Adipose tissue (tissue), 3 donors: ENCODE measurements around the gene BCDIN3D. TPM values are rescaled to one million over a fixed set of nuclear protein-coding genes. Genes with fewer than 3 reads are reported as not detected.
"Not testable (repeated sequence)": the region's sequence is repeated elsewhere in the genome, so short reads cannot be mapped to it uniquely, and the experiment has no call there.

Source experiments
- H3K27ac ChIP-seq: one replicate; pipeline ENCODE4 v1.5.1; 2013; ENCODE audit warnings: low read depth, low read length
- WGBS, 3 donors: extraction: QIAGEN DNeasy Blood & Tissue Kit; methylation state at CpG; one replicate each; pipeline ENCODE4 v1.1.7; 2013; 5-methylcytosine and 5-hydroxymethylcytosine counted together
- polyA plus RNA-seq, 3 donors: library from polyadenylated mRNA; stranded (reverse); fragments of 200-250 nt; gene quantifications; one replicate each; pipeline ENCODE4 v1.2.3, GENCODE V29; 2013
- donor health status: healthy with polysubstance abuse.
- donor health status: Bipolar disorder and iron deficiency.
- donor health status: healthy.

Gene BCDIN3D
- polyA plus RNA-seq, 3 donors, result 1.6 to 3.2 (median 1.9) TPM

- WGBS, 3 donors, result 29 to 36% (median 33%) methylated on average over 19 of the region's 19 CpGs
- no peak overlapping the region for H3K27ac ChIP-seq
These were observed 24.1 kb upstream of the BCDIN3D start for GRCh38 chr12:49866859-49867569.

GRCh38 chr12:49865782-49866135 is 22.9 kb upstream of the BCDIN3D start:
- WGBS, 3 donors, result 79 to 85% (median 80%) methylated on average over 8 of the region's 8 CpGs
- no peak overlapping the region for H3K27ac ChIP-seq

GRCh38 chr12:49865109-49865781 is 22.3 kb upstream of the BCDIN3D start:
- 84 to 94% (median 88%) methylated on average over 13 of the region's 13 CpGs for whole genome bisulfite sequencing, 3 donors
- H3K27ac ChIP-seq, result no peak overlapping the region

GRCh38 chr12:49864798-49865090 is 21.8 kb upstream of the BCDIN3D start:
- WGBS, 3 donors, result 50 to 65% (median 60%) methylated on average over 2 of the region's 2 CpGs
- no peak overlapping the region for H3K27ac ChIP-seq

GRCh38 chr12:49863946-49864797 is 21.3 kb upstream of the BCDIN3D start:
- 75 to 79% (median 78%) methylated on average over 17 of the region's 17 CpGs for WGBS, 3 donors

GRCh38 chr12:49860921-49861320 is 18.0 kb upstream of the BCDIN3D start:
- not testable (repeated sequence) for H3K27ac ChIP-seq
- 90 to 94% (median 93%) methylated on average over 14 to 30 of the region's 31 CpGs for WGBS, 3 donors

More at GRCh38 chr12:49863946-49864797, 21.3 kb upstream of the BCDIN3D start:
- H3K27ac ChIP-seq, result no peak overlapping the region

GRCh38 chr12:49855890-49856289 is 13.0 kb upstream of the BCDIN3D start:
- H3K27ac ChIP-seq, result not testable (repeated sequence)
- WGBS, 3 donors, result 89 to 94% (median 92%) methylated on average over 4 of the region's 4 CpGs

GRCh38 chr12:49854976-49855375 is 12.1 kb upstream of the BCDIN3D start:
- no peak overlapping the region for H3K27ac ChIP-seq
- 83 to 94% (median 85%) methylated on average over 4 of the region's 4 CpGs for WGBS, 3 donors

DNA sequence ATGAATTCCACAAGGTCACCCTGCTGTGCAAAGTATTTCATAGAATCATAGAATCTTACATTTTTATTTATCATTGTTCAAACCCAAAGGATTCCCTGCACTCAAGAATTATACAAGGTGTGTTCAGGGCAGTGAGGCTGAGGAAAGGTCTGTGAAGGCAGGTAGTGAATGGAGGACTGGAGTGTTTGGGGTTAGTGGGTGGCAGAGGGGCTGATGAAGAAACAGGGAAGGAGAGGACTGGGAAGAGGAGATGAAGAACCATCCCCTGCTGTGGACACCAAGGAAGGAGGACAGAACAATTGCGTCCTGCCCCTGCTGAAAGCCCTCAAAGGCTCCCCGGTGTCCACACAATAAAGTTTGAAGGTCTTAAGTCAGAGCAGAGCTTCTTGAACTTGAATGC is 10.8 kb upstream of the BCDIN3D start:
- 72 to 79% (median 78%) methylated on average over 2 of the region's 2 CpGs for WGBS, 3 donors
- no peak overlapping the region for H3K27ac ChIP-seq

DNA sequence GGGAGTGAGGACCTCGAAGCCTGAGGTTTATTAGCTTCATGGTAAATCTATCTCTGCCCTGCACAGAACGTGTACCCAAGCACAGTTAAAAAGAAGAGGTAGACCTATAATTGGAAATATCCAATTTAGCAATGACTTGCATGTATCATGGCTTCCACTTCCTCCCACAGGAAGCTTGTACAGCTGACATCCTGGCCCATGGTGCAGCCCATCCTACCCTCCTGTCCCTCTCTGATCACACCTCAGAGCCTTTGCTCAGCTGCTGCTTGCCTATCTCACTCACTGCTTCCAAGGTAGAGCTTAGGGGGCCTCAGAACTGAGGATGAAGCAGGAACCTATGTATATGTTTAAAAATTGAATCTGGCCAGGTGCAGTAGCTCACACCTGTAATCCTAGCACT is 4.3 kb upstream of the BCDIN3D start:
- no peak overlapping the region for H3K27ac ChIP-seq
- WGBS, 3 donors, result 44 to 66% (median 54%) methylated on average over 2 of the region's 2 CpGs

- H3K27ac ChIP-seq, result no peak overlapping the region
- 86 to 93% (median 88%) methylated on average over 2 of the region's 2 CpGs for WGBS, 3 donors
These were observed 3.1 kb upstream of the BCDIN3D start for GRCh38 chr12:49846032-49846431.

DNA sequence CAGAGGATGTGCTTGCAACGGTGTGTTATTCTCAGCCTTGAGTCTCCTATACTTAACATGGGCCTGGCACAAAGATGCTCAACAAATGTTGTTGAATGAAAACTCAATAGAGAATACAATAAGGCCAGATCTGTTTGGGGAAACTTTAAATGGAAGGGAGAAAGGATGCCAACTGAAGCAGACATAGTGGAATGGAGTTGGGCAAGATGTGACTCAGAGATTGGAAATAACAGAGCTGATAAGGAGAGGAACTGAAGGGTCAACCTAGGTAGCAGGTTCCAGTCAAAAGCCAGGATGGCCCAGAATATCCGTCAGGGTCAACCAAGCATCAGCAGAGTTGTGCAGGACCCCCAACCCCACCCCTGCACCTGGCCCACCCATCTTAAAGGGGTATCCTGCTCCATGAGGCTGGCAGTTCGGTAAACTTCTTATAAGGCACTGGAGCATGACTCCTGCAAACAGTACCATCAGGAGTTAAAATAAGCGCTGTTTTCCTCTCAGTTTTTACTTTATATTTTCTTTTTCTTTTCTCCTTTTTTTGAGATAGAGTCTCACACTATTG is 1.1 kb upstream of the BCDIN3D start:
- H3K27ac ChIP-seq, result no peak overlapping the region
- WGBS, 3 donors, result 94 to 98% (median 95%) methylated on average over 4 of the region's 4 CpGs

GRCh38 chr12:49843411-49843810 is 505 bp upstream of the BCDIN3D start:
- no peak overlapping the region for H3K27ac ChIP-seq
- 82 to 87% (median 83%) methylated on average over 7 of the region's 7 CpGs for WGBS, 3 donors

- 55 to 74% (median 58%) methylated on average over 3 of the region's 3 CpGs for WGBS, 3 donors
- no peak overlapping the region for H3K27ac ChIP-seq
These were observed 3.8 kb downstream of the BCDIN3D start for GRCh38 chr12:49838973-49839633.

DNA sequence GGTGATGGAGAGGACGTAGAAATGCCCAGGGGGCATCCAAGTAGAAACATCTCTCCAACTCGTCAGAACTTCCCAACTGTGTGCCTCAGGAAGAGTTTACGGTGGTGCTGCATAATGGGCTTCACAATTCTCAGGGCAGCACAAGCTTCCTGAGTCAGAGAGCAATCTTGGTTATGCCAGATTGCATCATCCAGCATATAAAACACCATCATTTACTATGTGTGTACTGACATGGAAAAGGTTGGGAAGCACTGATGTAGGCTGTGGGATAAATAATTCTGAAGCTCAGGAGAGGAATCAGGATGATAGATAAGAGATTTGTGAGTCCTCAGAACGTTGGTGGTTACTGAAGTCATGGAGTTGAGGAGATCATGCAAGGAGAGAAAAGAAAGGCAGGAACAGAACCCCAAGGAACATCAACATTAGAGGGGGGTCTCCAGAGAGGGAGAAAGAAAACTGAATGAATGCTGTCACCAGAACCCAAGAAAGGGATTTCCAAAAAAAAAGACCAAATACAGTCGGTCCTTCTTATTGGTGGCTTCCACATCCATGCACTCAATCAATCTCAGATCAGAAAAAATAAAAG is 10.0 kb downstream of the BCDIN3D start:
- no peak overlapping the region for H3K27ac ChIP-seq
- WGBS, 3 donors, result 65 to 83% (median 72%) methylated on average over 5 of the region's 5 CpGs

GRCh38 chr12:49831717-49832116 is 11.2 kb downstream of the BCDIN3D start:
- no peak overlapping the region for H3K27ac ChIP-seq
- 87 to 95% (median 91%) methylated on average over 2 of the region's 2 CpGs for WGBS, 3 donors

- WGBS, 3 donors, result 1% methylated on average over 52 to 61 of the region's 61 CpGs
These were observed 14.5 kb downstream of the BCDIN3D start, which contains the start of gene NCKAP5L for GRCh38 chr12:49828133-49829091. Gene NCKAP5L (minus strand): TSS chr12:49828413. CDS start chr12:49804044, 24,369 bp downstream.

More at GRCh38 chr12:49828133-49829091, 14.5 kb downstream of the BCDIN3D start, which contains the start of gene NCKAP5L:
- no peak within 1 kb of the TSS for H3K27ac ChIP-seq
